Activated CD8-positive, alpha-beta T cell treated with anti-CD3 and anti-CD28 coated beads, Interleukin-2, amount 10 ng/mL, durations not matched to agents 7 days and 5 days (primary cell): ENCODE results near the gene PGAP3. TPM values are rescaled to one million over a fixed set of nuclear protein-coding genes. Genes with fewer than 3 reads are reported as not detected.

Experiments used
- ATAC-seq: fragments of 150-1000 bp; cut with Tn5 transposase; one replicate; pipeline ENCODE4 v1.10.0; 2021; ENCODE audit warnings: moderate library complexity
- CTCF ChIA-PET: fragments of 350-600 bp; sonication (Branson Sonifier 250); formaldehyde crosslinking; loops from one replicate; lab custom pipeline; 2021; ENCODE audit warnings: antibody characterized with exemption; lab: Charles Lee
- POLR2A ChIA-PET: fragments of 350-600 bp; sonication (Branson Sonifier 250); formaldehyde crosslinking; loops from one replicate; lab custom pipeline; 2021; ENCODE audit warnings: antibody characterized with exemption; lab: Charles Lee
- DNase-seq: peaks from one replicate; pipeline ENCODE4 v3.0.0-alpha.2; 2020
- H3K27ac Mint-ChIP-seq: one replicate; pipeline ENCODE4 v1.8.0; 2021; ENCODE audit warnings: mild to moderate bottlenecking, mixed read lengths
- H3K27me3 Mint-ChIP-seq: one replicate; pipeline ENCODE4 v1.8.0; 2021; ENCODE audit warnings: low read depth, mixed read lengths
- H3K36me3 Mint-ChIP-seq: one replicate; pipeline ENCODE4 v1.8.0; 2021; ENCODE audit warnings: low read depth, mixed read lengths
- H3K4me1 Mint-ChIP-seq: one replicate; pipeline ENCODE4 v1.8.0; 2021; ENCODE audit warnings: low read depth, mixed read lengths
- H3K4me3 Mint-ChIP-seq: one replicate; pipeline ENCODE4 v1.8.0; 2021; ENCODE audit warnings: mild to moderate bottlenecking, mixed read lengths
- H3K9me3 Mint-ChIP-seq: one replicate; pipeline ENCODE4 v1.8.0; 2022; ENCODE audit warnings: mixed read lengths; ENCODE audit not compliant: insufficient read depth
- total RNA-seq, 2 experiments: library from RNA; stranded (reverse); gene quantifications; one replicate each; pipeline ENCODE4 v1.2.3, GENCODE V29; 2021

The PGAP3 gene
- total RNA-seq, 2 experiments from 2014 or later, result 12.3 to 14.7 TPM

DNA sequence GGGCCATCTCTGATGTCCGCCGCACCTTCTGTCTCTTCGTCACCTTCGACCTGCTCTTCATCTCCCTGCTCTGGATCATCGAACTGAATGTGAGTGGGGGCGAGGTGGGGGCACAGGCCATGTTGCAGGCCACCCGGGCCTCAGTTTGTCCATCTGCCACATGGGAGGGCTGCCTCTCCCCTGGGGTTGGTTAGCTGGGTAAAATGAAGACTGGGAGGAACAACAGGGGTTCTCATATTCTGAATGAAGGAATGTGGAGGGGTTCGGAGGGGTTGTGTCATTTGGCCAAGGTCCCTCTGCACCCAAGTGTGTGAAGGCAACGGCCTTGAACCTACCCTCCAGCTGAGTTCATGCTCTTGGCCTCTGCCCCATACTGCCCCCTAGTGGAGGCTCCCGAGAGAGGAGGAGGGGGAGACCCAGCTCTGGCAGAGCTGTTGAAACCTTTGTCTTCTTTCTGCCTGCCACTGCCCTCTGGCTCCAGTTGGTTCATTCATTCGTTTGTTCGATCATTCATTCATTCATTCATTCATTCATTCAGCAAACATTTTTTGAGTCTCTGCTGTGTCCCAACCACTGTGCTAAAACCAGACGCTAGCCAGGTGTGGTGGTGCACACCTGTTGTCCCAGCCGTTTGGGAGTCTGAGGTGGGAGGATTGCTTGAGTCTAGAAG lies 34.1 kb downstream of the PGAP3 start:
- H3K9me3 Mint-ChIP-seq, result no peaks in the 10 kb centered on the region
- ChIA-PET POLR2A (interaction anchor here (0.8 kb wide), 1 partner anchor 193 kb away, joined by 3 read pairs; no protein-coding TSS in a partner anchor), CTCF (interaction anchor here (0.5 to 9.0 kb wide), 27 partner anchors 9 to 890 kb away, joined by 3 to 156 read pairs (median 5); partner anchors contain the start of genes ERBB2, MIEN1, PGAP3 and PNMT)
- ATAC-seq (peak; percentile 85), DNase-seq (peak; percentile 88)
- no peak overlapping the region for H3K4me3 Mint-ChIP-seq
- H3K4me1 Mint-ChIP-seq, result peaks cover 37% of the 10 kb centered on the region
- peaks cover 18% of the 10 kb centered on the region for H3K36me3 Mint-ChIP-seq
- H3K27me3 Mint-ChIP-seq, result no peaks in the 10 kb centered on the region
- H3K27ac Mint-ChIP-seq, result no peak overlapping the region

DNA sequence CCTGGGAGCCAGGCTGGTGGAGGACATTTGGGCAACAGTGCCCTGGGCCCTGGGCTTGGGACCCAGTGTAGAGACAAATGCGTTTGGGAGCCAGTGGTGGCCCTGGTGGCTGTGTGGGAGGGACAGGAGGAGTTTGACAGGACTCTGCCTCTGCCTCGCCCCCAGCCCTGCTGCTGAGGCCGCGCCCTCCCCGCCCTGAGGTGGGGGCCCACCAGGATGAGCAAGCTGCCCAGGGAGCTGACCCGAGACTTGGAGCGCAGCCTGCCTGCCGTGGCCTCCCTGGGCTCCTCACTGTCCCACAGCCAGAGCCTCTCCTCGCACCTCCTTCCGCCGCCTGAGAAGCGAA lies 34.6 kb downstream of the PGAP3 start:
- no peak overlapping the region for H3K4me3 Mint-ChIP-seq
- ChIA-PET CTCF (interaction anchor here (0.5 to 9.0 kb wide), 23 partner anchors 9 to 890 kb away, joined by 3 to 156 read pairs (median 6); partner anchors contain the start of genes ERBB2, MIEN1, PGAP3 and PNMT), POLR2A (no interaction called here)
- H3K36me3 Mint-ChIP-seq, result peaks cover 16% of the 10 kb centered on the region
- DNase-seq, result no peak
- no peaks in the 10 kb centered on the region for H3K9me3 Mint-ChIP-seq
- no peaks in the 10 kb centered on the region for H3K27me3 Mint-ChIP-seq
- H3K4me1 Mint-ChIP-seq, result peaks cover 37% of the 10 kb centered on the region
- no peak for ATAC-seq
- H3K27ac Mint-ChIP-seq, result no peak overlapping the region

DNA sequence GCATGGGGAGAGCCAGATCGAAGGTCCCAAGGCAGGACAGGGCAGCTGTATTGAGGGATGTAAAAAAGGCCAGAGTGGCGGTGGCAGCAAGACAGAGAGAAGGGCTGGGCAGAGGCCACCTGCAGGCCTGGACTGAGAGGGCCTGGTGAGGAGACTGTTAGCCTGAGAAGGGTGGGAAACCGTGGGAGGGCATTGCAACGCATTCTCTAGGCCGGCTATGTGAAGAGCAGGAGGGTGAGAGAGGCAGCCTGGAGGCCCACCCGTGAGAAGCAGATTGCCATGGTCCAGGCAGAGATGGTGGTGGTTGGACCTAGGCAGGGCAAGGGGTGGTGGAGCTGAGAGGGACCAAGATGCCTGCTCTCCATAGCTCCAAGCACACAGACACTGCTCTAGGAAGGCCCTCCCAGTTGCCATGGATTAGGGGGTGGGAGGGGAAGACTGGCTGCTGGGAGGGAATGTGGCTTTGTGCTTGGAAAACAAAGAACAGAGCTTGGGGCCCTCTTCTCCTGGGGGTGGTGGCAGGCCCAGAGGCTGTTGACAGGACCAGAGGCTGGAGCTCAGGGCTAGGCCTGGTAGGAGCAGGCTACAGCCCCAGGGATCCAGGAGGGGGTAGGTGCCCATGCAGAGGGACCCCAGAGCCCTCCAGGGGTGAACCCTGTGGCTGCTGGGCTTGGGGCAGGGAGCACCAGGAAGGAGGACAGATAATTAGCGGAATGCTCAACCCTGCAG lies 35.1 kb downstream of the PGAP3 start:
- peaks cover 32% of the 10 kb centered on the region for H3K4me1 Mint-ChIP-seq
- H3K27me3 Mint-ChIP-seq, result no peaks in the 10 kb centered on the region
- H3K27ac Mint-ChIP-seq, result peak overlapping the region; percentile 37

DNA sequence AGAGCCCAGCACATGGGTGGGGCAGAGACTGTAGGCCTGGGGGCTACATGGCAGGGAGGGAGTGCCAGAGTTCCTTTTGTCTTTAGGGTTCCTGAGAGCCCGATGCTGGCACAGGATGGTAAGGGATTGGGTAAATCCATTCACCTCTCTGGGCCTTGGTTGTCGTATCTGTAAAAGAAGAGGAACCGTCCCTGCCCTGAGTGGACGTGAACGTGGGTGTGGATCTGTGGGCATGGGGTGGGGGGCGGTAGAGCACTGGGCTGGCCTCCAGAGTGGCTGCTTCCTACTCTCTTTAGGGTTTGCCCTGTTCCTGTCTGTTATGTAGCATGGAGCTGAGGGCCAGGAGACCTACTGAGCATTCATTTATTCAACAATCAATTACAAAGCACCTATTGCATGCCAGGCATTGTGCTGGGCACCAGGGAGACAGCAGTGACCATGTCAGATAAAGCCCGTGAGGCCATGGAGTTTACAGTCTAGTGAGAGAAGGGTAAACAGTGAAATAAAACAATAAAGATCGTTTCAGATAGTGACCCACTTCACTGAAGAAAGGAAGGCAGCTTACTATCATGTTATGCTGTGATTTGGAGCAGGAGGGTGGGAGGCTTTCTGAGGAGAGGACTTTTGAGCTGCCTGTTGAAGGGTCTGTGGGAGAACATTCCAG lies 35.8 kb downstream of the PGAP3 start:
- Mint-ChIP-seq H3K27me3 (no peaks in the 10 kb centered on the region), H3K27ac (peak overlapping the region; percentile 37), H3K36me3 (peaks cover 14% of the 10 kb centered on the region), H3K9me3 (no peaks in the 10 kb centered on the region), H3K4me1 (peaks cover 31% of the 10 kb centered on the region), H3K4me3 (no peak overlapping the region)
- ChIA-PET CTCF (interaction anchor here (0.7 to 9.0 kb wide), 10 partner anchors 11 to 97 kb away, joined by 3 to 156 read pairs (median 5); partner anchors contain the start of genes PNMT, PPP1R1B and STARD3), POLR2A (no interaction called here)
- ATAC-seq (no peak), DNase-seq (no peak)

More for the DNA sequence above, 35.1 kb downstream of the PGAP3 start:
- ChIA-PET CTCF (interaction anchor here (0.7 to 9.0 kb wide), 12 partner anchors 12 to 100 kb away, joined by 3 to 156 read pairs (median 8); partner anchors contain the start of genes PNMT, PPP1R1B and STARD3), POLR2A (no interaction called here)
- H3K36me3 Mint-ChIP-seq, result peaks cover 15% of the 10 kb centered on the region
- H3K9me3 Mint-ChIP-seq, result no peaks in the 10 kb centered on the region
- H3K4me3 Mint-ChIP-seq, result no peak overlapping the region
- peak; percentile 21 for ATAC-seq
- no peak for DNase-seq

DNA sequence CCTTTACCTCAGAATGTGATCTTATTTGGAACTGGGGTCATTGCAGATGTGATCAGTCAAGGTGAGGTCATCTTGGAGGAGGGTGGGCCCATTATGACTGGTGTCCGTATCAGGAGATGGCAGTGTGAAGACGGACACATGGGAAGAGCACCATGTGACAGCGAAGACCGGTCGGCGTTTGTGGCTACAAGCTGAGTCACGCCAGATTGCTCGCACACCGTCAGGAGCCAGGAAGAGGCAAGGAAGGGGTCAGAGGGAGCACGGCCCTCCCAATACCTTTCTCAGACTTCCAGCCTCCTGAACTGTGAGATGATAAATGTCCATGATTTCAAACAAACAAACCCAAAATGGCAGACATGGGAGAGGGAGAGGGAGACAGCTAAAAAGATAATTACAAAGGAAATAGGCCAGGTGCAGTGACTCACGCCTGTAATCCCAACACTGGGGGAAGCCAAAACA lies 37.7 kb downstream of the PGAP3 start:
- H3K27ac Mint-ChIP-seq, result no peak overlapping the region

DNA sequence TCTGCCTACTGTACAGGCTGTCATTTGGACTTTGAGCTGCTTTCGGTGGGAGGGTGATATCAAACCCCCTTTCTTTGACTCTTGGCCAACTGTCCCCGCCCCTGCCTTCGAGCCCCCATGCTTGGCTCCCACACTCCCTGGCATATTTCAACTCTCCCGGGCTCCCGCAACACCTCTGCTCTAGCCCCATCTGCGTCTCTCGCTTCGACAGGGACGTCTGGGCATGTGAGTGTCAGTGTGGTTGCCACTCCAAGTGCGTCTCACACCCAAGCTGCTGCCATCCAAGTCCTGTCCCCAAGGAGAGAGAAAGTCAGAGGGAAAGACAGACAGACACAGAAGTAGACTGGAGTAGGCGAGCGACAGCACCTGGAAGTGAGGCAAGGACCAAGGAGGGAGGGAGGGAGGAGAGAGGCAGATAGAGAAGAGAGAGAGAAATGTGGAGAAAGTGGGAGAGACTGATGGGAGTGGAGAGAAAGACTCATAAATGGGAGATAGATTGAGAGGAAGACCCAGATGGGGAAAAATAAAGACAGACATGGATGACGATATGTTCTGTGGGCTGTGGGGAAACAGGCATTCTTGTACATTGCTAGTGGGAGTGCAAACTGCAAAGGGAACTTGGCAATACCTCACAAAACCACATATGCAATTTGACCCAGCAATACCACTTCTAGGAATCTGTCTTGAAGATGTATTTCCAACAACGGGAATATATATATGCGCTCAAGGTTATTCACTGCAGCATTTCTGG lies 39.1 kb downstream of the PGAP3 start:
- ChIA-PET POLR2A (interaction anchor here (1.1 to 1.5 kb wide), 2 partner anchors 11 to 186 kb away, joined by 3 to 5 read pairs; no protein-coding TSS in a partner anchor), CTCF (interaction anchor here (0.9 to 9.0 kb wide), 5 partner anchors 14 to 81 kb away, joined by 3 to 156 read pairs (median 5); partner anchors contain the start of genes PNMT and PPP1R1B)
- Mint-ChIP-seq H3K27ac (no peak overlapping the region), H3K4me1 (peaks cover 33% of the 10 kb centered on the region), H3K9me3 (no peaks in the 10 kb centered on the region), H3K27me3 (no peaks in the 10 kb centered on the region), H3K4me3 (no peak overlapping the region), H3K36me3 (peaks cover 10% of the 10 kb centered on the region)
- ATAC-seq (no peak), DNase-seq (no peak)

More for the DNA sequence above, 37.7 kb downstream of the PGAP3 start:
- ATAC-seq (no peak), DNase-seq (no peak)
- ChIA-PET CTCF (interaction anchor here (1.6 to 9.0 kb wide), 3 partner anchors 16 to 35 kb away, joined by 4 to 156 read pairs (median 45); partner anchors contain the start of gene PPP1R1B), POLR2A (no interaction called here)
- no peaks in the 10 kb centered on the region for H3K9me3 Mint-ChIP-seq
- peaks cover 31% of the 10 kb centered on the region for H3K4me1 Mint-ChIP-seq
- H3K27me3 Mint-ChIP-seq, result no peaks in the 10 kb centered on the region
- peaks cover 12% of the 10 kb centered on the region for H3K36me3 Mint-ChIP-seq
- H3K4me3 Mint-ChIP-seq, result no peak overlapping the region

DNA sequence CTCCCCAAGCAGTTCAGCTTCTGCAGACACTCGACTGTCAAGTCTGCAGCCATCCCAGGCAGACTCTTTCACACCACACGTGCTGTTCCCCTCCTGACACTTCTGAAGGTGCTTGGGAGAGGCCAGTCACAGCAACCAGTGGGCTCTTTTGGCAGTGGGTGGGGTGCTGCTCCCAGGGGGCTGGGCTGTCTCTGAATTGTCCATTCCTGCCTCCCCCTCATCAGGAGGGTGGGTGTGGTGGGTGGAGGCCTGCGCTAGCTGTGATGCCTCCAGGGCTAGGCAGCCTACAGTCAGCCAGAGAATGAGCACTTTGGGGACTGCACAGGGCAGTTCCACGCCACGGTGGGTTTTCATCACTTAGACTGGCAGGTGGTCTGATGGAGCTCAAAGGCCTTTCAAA lies 40.6 kb downstream of the PGAP3 start:
- CTCF ChIA-PET, result interaction anchor here (1.6 to 9.0 kb wide), 2 partner anchors 13 to 24 kb away, joined by 5 to 156 read pairs; partner anchors contain the start of gene PPP1R1B
- Mint-ChIP-seq H3K9me3 (no peaks in the 10 kb centered on the region), H3K4me1 (peaks cover 43% of the 10 kb centered on the region), H3K36me3 (peaks cover 7% of the 10 kb centered on the region), H3K27me3 (no peaks in the 10 kb centered on the region), H3K27ac (no peak overlapping the region), H3K4me3 (no peak overlapping the region)
- ATAC-seq, result no peak
- POLR2A ChIA-PET, result interaction anchor here (0.8 to 1.5 kb wide), 2 partner anchors 9 to 202 kb away, joined by 3 to 5 read pairs; no protein-coding TSS in a partner anchor
- no peak for DNase-seq

DNA sequence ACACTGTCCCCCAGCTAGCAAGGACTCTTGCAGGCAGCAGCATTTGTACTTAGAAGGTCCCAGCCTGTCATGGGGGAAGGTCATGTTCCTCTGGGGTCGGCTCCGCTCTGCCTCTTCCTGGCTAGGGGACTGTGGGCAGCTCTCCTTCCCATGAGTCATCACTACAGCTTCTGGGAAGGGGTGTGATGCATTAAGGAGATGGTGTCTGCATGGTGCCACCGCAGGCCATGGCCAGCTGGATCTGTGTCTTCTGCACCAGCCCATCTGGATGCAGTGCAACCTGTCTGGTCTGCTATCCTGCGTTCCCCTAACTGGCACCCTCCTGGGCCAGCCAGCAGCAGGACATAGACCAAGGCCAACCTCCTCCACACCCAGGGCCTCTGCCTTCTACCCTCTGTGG lies 44.6 kb downstream of the PGAP3 start:
- Mint-ChIP-seq H3K36me3 (peaks cover 8% of the 10 kb centered on the region), H3K4me3 (no peak overlapping the region), H3K9me3 (no peaks in the 10 kb centered on the region), H3K27me3 (no peaks in the 10 kb centered on the region), H3K27ac (no peak overlapping the region), H3K4me1 (peaks cover 64% of the 10 kb centered on the region)
- ATAC-seq (no peak), DNase-seq (no peak)
- ChIA-PET POLR2A (no interaction called here), CTCF (interaction anchor here (1.0 to 10.6 kb wide), 5 partner anchors 9 to 22 kb away, joined by 3 to 115 read pairs (median 4); no protein-coding TSS in a partner anchor)

DNA sequence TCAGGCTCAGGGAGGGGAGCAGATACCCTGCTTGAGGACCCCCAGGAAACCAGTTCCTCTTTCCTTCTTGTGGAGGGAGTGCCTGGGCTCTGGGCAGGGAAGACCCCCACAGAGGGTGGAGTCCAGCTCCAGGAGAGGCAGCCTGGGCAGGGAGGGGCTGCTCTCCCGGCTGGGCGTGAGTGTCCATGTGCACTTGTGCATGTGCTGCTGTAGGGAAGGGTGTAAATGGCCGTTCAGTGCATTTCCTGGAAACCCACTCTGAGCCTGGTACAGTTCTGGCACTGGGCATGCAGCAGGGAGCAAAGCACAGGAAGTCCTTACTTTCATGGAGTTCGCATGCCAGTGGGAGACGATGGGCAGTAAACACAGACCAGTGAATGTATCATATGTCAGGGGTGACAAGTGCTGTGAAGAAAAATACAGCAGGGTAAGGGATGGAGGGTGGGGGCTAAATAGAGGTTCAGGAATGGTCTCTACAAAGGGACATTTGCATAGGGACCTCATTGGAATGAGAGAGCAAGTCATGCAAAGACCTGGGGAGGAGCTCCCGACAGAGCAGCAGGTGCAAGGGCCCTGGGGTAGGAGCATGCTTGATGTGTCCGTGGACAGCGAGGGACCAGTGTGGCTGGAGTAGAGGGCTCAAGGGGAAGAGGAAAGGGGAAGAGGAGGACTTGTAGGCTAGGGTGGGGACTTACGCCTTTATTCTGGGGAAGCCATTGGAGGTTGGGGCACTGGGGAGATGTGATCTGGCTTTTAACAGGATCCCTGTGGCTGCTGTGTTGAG lies 45.4 kb downstream of the PGAP3 start:
- POLR2A ChIA-PET, result no interaction called here
- CTCF ChIA-PET, result interaction anchor here (1.0 to 10.6 kb wide), 4 partner anchors 8 to 21 kb away, joined by 3 to 115 read pairs (median 50); no protein-coding TSS in a partner anchor
- Mint-ChIP-seq H3K4me1 (peaks cover 72% of the 10 kb centered on the region), H3K27ac (peak overlapping the region; percentile 28), H3K9me3 (no peaks in the 10 kb centered on the region), H3K36me3 (peaks cover 13% of the 10 kb centered on the region), H3K4me3 (no peak overlapping the region), H3K27me3 (no peaks in the 10 kb centered on the region)
- DNase-seq, result no peak
- ATAC-seq, result no peak

DNA sequence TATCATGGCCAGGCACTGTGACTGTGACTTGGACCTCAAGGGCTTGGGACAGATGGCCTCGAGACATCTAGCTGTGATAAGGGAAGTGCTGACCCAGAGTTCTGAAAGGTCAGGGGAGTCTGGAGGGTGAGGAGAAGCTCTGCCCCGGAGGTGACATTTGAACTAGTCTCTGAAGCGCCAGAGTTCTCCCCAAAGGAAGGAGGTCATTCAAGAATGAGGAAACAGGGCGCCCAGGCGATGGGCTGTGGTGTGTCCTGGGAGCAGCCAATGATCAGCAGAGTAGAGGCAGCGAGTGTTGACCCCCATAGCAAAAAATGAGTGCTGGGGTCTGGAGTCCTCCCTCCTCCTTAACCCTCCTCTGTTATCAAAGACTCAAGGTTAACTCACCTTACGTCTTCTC lies 46.0 kb downstream of the PGAP3 start:
- no peak for DNase-seq
- POLR2A ChIA-PET, result no interaction called here
- Mint-ChIP-seq H3K27ac (no peak overlapping the region), H3K4me1 (peaks cover 72% of the 10 kb centered on the region), H3K27me3 (no peaks in the 10 kb centered on the region), H3K9me3 (no peaks in the 10 kb centered on the region), H3K4me3 (no peak overlapping the region), H3K36me3 (peaks cover 13% of the 10 kb centered on the region)
- CTCF ChIA-PET, result interaction anchor here (9.8 to 10.6 kb wide), 2 partner anchors 11 to 20 kb away, joined by 97 to 115 read pairs; no protein-coding TSS in a partner anchor
- no peak for ATAC-seq
